ENCODE data around the gene ZNF692.
"Not testable (repeated sequence)": the region's sequence is repeated elsewhere in the genome, so short reads cannot be mapped to it uniquely, and the experiment has no call there.

The ZNF692 gene

GRCh38 chr1:248884632-248885295 lies 25.9 kb upstream of the ZNF692 start:
- Histone ChIP-seq H3K4me1 (no peaks in the 10 kb centered on the region), H3K4me3 (no peak overlapping the region), H3K9me3 (no peaks in the 10 kb centered on the region), H3K27ac (no peak overlapping the region), H3K27me3 (no peaks in the 10 kb centered on the region), H3K36me3 (no peaks in the 10 kb centered on the region)
- intact Hi-C loops (cut with DNase I; ENCODE audit: low total_unique reads), result no loop called here
- TF ChIP-seq CTCF (IDR thresholded peaks at IDR 0.05), result no peak
- DNase-seq, result no peak

- H3K27me3 ChIP-seq; H3K27ac ChIP-seq; DNase-seq; H3K4me3 ChIP-seq; intact Hi-C loops (cut with DNase I; ENCODE audit: low total_unique reads); H3K9me3 ChIP-seq; H3K4me1 ChIP-seq; H3K36me3 ChIP-seq: not testable (repeated sequence)
These were observed 23.5 kb upstream of the ZNF692 start for GRCh38 chr1:248882427-248882826.

- DNase-seq, result no peak
- Histone ChIP-seq H3K27ac (no peak overlapping the region), H3K36me3 (no peaks in the 10 kb centered on the region), H3K9me3 (no peaks in the 10 kb centered on the region), H3K4me3 (no peak overlapping the region), H3K4me1 (no peaks in the 10 kb centered on the region), H3K27me3 (no peaks in the 10 kb centered on the region)
- intact Hi-C loops (cut with DNase I; ENCODE audit: low total_unique reads), result no loop called here
- no peak for TF ChIP-seq CTCF (IDR thresholded peaks at IDR 0.05)
These were observed 22.4 kb upstream of the ZNF692 start for GRCh38 chr1:248881261-248881660.

DNA sequence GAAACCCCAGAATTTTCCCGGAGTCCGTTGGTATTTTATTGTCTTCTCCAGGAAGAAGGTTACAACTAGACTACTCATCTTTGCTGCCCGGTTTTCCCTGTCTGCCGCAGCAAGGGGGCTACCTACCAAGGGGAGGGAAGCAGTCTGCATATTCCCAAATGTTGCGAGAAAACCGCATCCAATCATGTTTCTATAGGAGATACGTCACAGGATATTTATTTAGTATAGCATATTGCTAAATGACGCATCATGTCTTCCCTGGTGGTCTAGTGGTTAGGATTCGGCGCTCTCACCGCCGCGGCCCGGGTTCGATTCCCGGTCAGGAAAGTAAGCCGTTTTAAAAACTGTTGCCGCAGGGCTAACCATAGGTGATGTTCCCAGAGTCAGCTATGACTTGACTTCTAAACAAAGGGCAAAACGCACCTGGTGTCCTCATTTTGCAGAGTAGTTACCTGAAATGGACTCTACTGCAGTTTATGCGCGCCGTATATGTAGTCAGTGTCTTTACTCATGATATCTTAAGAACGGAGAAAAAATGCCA lies 15.2 kb upstream of the ZNF692 start:
- peak; percentile 62 to 86 for DNase-seq
- TF ChIP-seq CTCF (IDR thresholded peaks at IDR 0.05), result no peak
- no peaks in the 10 kb centered on the region for H3K27me3 ChIP-seq
- peak overlapping the region; percentile 92 to 94 for H3K27ac ChIP-seq
- H3K36me3 ChIP-seq, result no peaks in the 10 kb centered on the region
- H3K4me3 ChIP-seq, result peak overlapping the region; percentile 60 to 63
- intact Hi-C loops (cut with DNase I; ENCODE audit: low total_unique reads), result no loop called here
- H3K9me3 ChIP-seq, result no peaks in the 10 kb centered on the region
- H3K4me1 ChIP-seq, result peaks cover 0 to 8% (median 0%) of the 10 kb centered on the region in 4 donors

DNA sequence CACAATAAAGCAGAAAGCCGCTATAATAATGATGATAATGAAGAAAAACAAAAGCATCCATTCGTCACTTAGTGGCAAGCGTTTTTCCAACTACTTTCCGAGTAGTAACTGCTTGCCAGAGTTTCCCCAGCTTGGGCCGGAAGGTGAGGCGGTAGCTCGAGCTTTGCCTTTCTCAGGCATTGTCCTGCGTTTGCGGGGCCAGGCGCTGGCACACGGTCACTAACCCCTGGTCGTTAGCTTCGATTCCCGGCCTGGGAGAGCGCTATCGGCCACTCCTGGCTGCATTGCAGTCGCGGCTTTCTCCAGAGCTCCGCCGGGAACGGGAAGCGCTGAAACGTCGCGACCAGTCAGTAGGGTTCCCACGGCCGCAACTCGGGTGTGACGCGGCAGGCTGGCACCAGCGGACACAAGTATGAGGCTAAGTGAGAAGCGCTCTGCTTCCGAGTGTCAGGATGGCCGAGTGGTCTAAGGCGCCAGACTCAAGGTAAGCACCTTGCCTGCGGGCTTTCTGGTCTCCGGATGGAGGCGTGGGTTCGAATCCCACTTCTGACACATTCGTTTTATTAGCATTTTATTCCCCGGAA lies 14.6 kb upstream of the ZNF692 start:
- Histone ChIP-seq H3K27ac (peak overlapping the region; percentile 92 to 94), H3K4me3 (peak overlapping the region; percentile 60 to 63), H3K4me1 (peaks cover 0 to 8% (median 0%) of the 10 kb centered on the region in 4 donors), H3K36me3 (no peaks in the 10 kb centered on the region), H3K27me3 (no peaks in the 10 kb centered on the region), H3K9me3 (no peaks in the 10 kb centered on the region)
- intact Hi-C loops (cut with DNase I; ENCODE audit: low total_unique reads), result no loop called here
- DNase-seq, result peak; percentile 94 to 97
- TF ChIP-seq CTCF (IDR thresholded peaks at IDR 0.05), result no peak

GRCh38 chr1:248872752-248873408 lies 14.0 kb upstream of the ZNF692 start:
- Histone ChIP-seq H3K4me3 (peak overlapping the region; percentile 60 to 63), H3K36me3 (no peaks in the 10 kb centered on the region), H3K27ac (peak overlapping the region; percentile 92 to 94), H3K9me3 (no peaks in the 10 kb centered on the region), H3K4me1 (peaks cover 0 to 8% (median 0%) of the 10 kb centered on the region in 4 donors), H3K27me3 (no peaks in the 10 kb centered on the region)
- DNase-seq, result peak; percentile 48 to 79
- intact Hi-C loops (cut with DNase I; ENCODE audit: low total_unique reads), result no loop called here
- TF ChIP-seq CTCF (IDR thresholded peaks at IDR 0.05), result no peak

Measured in tibial artery (tissue), 4 donors.